ENCODE measurements around the gene PCMT1. TPM values are rescaled to one million over a fixed set of nuclear protein-coding genes. Genes with fewer than 3 reads are reported as not detected.

Gene PCMT1
- total RNA-seq, 1 donor, result 104 TPM

- no peaks in the 10 kb centered on the region for H3K27me3 ChIP-seq (ENCODE audit: insufficient read depth, low read length)
- H3K27ac ChIP-seq (ENCODE audit: low read depth, low read length), result no peak overlapping the region
- no peak overlapping the region for H2AFZ ChIP-seq (ENCODE audit: low read length)
- no peak overlapping the region for H3K4me2 ChIP-seq (ENCODE audit: insufficient read depth, low read length)
- peaks cover 44% of the 10 kb centered on the region for H3K36me3 ChIP-seq (ENCODE audit: insufficient read depth, low read length)
- peaks cover 45% of the 10 kb centered on the region for H3K79me2 ChIP-seq (ENCODE audit: insufficient read depth, low read length)
- TF ChIP-seq CTCF (IDR thresholded peaks at IDR 0.05; ENCODE audit: extremely low read depth, low read depth, low read length), result no peak
- H3K4me3 ChIP-seq (ENCODE audit: insufficient read depth, low read length), result no peak overlapping the region
- no peak for DNase-seq (ENCODE audit: insufficient read length, low spot score, missing footprints)
- peaks cover 13% of the 10 kb centered on the region for H4K20me1 ChIP-seq (ENCODE audit: insufficient read depth, low read length)
- H3K4me1 ChIP-seq (ENCODE audit: insufficient read depth, low read length), result peaks cover 11% of the 10 kb centered on the region
- no peaks in the 10 kb centered on the region for H3K9me3 ChIP-seq (ENCODE audit: low read depth, low read length)
Observed at GRCh38 chr6:149769676-149770075, 20.1 kb downstream of the PCMT1 start.

DNA sequence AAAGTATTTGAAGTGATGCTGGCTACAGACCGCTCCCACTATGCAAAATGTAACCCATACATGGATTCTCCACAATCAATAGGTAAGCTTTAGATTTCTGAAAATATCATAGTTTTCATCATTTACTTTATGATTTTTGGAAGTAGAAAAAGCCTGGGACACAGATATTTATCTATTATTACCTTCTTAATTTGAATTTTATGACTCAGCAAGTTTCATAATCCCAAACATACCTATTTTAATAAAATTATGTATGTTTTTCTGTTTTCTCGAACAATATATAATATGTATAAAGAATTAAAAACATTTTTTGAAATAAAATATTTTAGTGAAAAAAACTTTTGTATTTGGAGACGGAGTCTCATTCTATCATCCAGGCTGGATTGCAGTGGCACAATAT is 21.6 kb downstream of the PCMT1 start:
- Histone ChIP-seq H3K4me2 (ENCODE audit: insufficient read depth, low read length) (no peak overlapping the region), H3K4me1 (ENCODE audit: insufficient read depth, low read length) (peaks cover 11% of the 10 kb centered on the region), H3K36me3 (ENCODE audit: insufficient read depth, low read length) (peaks cover 46% of the 10 kb centered on the region), H3K27me3 (ENCODE audit: insufficient read depth, low read length) (no peaks in the 10 kb centered on the region), H3K27ac (ENCODE audit: low read depth, low read length) (no peak overlapping the region), H3K4me3 (ENCODE audit: insufficient read depth, low read length) (no peak overlapping the region), H3K9me3 (ENCODE audit: low read depth, low read length) (no peaks in the 10 kb centered on the region), H3K79me2 (ENCODE audit: insufficient read depth, low read length) (peaks cover 41% of the 10 kb centered on the region), H2AFZ (ENCODE audit: low read length) (no peak overlapping the region), H4K20me1 (ENCODE audit: insufficient read depth, low read length) (peaks cover 8% of the 10 kb centered on the region)
- TF ChIP-seq CTCF (IDR thresholded peaks at IDR 0.05; ENCODE audit: extremely low read depth, low read depth, low read length), result no peak
- DNase-seq (ENCODE audit: insufficient read length, low spot score, missing footprints), result no peak

DNA sequence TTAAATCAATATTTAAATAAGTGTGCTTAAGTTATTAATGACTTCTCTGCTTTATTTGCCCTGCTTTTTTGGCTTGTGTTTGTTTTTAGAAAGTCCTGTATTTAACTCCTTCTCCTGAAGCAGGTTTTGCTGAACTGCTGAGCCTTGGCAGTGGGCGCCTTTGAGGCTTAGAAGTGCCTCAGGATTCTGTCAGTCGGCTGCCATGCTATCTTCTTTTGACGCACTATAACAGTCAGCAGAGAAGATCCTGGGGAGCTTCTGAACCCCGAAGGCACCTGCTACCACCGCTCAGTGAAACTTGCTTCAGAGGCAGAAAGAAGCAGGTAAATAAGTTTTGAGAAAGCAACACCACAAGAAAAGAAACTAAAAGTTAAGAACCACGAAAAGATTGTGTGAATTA is 22.4 kb downstream of the PCMT1 start:
- no peak overlapping the region for H3K4me3 ChIP-seq (ENCODE audit: insufficient read depth, low read length)
- no peaks in the 10 kb centered on the region for H3K27me3 ChIP-seq (ENCODE audit: insufficient read depth, low read length)
- no peak overlapping the region for H3K27ac ChIP-seq (ENCODE audit: low read depth, low read length)
- peaks cover 39% of the 10 kb centered on the region for H3K79me2 ChIP-seq (ENCODE audit: insufficient read depth, low read length)
- TF ChIP-seq CTCF (IDR thresholded peaks at IDR 0.05; ENCODE audit: extremely low read depth, low read depth, low read length), result no peak
- no peak for DNase-seq (ENCODE audit: insufficient read length, low spot score, missing footprints)
- no peaks in the 10 kb centered on the region for H3K9me3 ChIP-seq (ENCODE audit: low read depth, low read length)
- no peak overlapping the region for H3K4me2 ChIP-seq (ENCODE audit: insufficient read depth, low read length)
- peaks cover 7% of the 10 kb centered on the region for H3K4me1 ChIP-seq (ENCODE audit: insufficient read depth, low read length)
- peaks cover 6% of the 10 kb centered on the region for H4K20me1 ChIP-seq (ENCODE audit: insufficient read depth, low read length)
- peaks cover 50% of the 10 kb centered on the region for H3K36me3 ChIP-seq (ENCODE audit: insufficient read depth, low read length)
- H2AFZ ChIP-seq (ENCODE audit: low read length), result no peak overlapping the region

DNA sequence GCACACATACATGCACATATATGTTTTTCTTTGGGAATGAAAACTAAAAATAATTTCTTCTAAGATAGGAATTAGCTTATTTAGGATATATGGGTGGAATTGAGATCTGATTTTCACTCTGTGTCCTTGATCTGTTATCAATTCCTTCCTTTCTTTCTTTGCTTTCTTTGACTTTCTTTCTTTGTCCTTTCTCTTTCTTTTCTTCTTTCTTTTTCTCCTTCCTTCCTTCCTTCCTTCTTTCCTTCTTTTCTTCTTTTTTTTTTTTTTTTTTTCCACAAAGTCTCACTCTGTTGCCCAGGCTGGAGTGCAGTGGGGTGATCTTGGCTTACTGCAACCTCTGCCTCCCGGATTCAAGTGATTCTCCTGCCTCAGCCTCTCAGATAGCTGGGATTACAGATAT is 28.1 kb downstream of the PCMT1 start:
- peaks cover 20% of the 10 kb centered on the region for H3K79me2 ChIP-seq (ENCODE audit: insufficient read depth, low read length)
- H3K36me3 ChIP-seq (ENCODE audit: insufficient read depth, low read length), result peaks cover 46% of the 10 kb centered on the region
- H2AFZ ChIP-seq (ENCODE audit: low read length), result no peak overlapping the region
- DNase-seq (ENCODE audit: insufficient read length, low spot score, missing footprints), result no peak
- H4K20me1 ChIP-seq (ENCODE audit: insufficient read depth, low read length), result no peaks in the 10 kb centered on the region
- TF ChIP-seq CTCF (IDR thresholded peaks at IDR 0.05; ENCODE audit: extremely low read depth, low read depth, low read length), result no peak
- no peak overlapping the region for H3K4me3 ChIP-seq (ENCODE audit: insufficient read depth, low read length)
- H3K9me3 ChIP-seq (ENCODE audit: low read depth, low read length), result no peaks in the 10 kb centered on the region
- no peaks in the 10 kb centered on the region for H3K27me3 ChIP-seq (ENCODE audit: insufficient read depth, low read length)
- H3K27ac ChIP-seq (ENCODE audit: low read depth, low read length), result no peak overlapping the region
- H3K4me1 ChIP-seq (ENCODE audit: insufficient read depth, low read length), result no peaks in the 10 kb centered on the region
- no peak overlapping the region for H3K4me2 ChIP-seq (ENCODE audit: insufficient read depth, low read length)

Measured in osteoblast (primary cell).